Natural killer cell (primary cell): ENCODE results near the gene KRT36. TPM values are rescaled to one million over a fixed set of nuclear protein-coding genes. Genes with fewer than 3 reads are reported as not detected.

ENCODE experiments used
- ATAC-seq, 3 donors: fragments of 150-1000 bp in 2 of 3; fragments of 200-7000 bp in 1 of 3; cut with Tn5 transposase; 1 replicate in 1 of 3; 2 replicates in 2 of 3; pipeline ENCODE4 v1.10.0; 2021; ENCODE audit warnings: mild to moderate bottlenecking in 2 of 3, moderate library complexity in 2 of 3
- DNase-seq, 2 donors: peaks; one replicate each; pipeline versions ENCODE4 v3.0.0 to v3.0.0-alpha.2; 2013 to 2021; ENCODE audit warnings: mixed read lengths in 1 of 2
- H3K27ac ChIP-seq: one replicate; pipeline ENCODE4 v1.5.1; 2013; ENCODE audit warnings: mild to moderate bottlenecking, low read length
- H3K27me3 ChIP-seq: one replicate; pipeline ENCODE4 v1.6.1; 2013; ENCODE audit warnings: low read length; ENCODE audit not compliant: control insufficient read depth, insufficient read depth
- H3K36me3 ChIP-seq: one replicate; pipeline ENCODE4 v1.6.1; 2013; ENCODE audit warnings: low read length; ENCODE audit not compliant: control insufficient read depth, insufficient read depth
- H3K4me1 ChIP-seq: one replicate; pipeline ENCODE4 v1.6.1; 2013; ENCODE audit warnings: low read length; ENCODE audit not compliant: control insufficient read depth, insufficient read depth
- H3K4me3 ChIP-seq: one replicate; pipeline ENCODE4 v1.5.1; 2013; ENCODE audit warnings: low read length
- H3K9me3 ChIP-seq: one replicate; pipeline ENCODE4 v1.6.1; 2013; ENCODE audit warnings: low read length; ENCODE audit not compliant: control insufficient read depth, insufficient read depth
- H3K27ac Mint-ChIP-seq, 2 donors: one replicate each; pipeline ENCODE4 v1.8.0; 2022; ENCODE audit warnings: mild to moderate bottlenecking in 2 of 2, mixed read lengths in 2 of 2, moderate library complexity in 1 of 2
- H3K27me3 Mint-ChIP-seq, 2 donors: one replicate each; pipeline ENCODE4 v1.8.0; 2022; ENCODE audit warnings: low read depth in 2 of 2, mixed read lengths in 2 of 2
- H3K36me3 Mint-ChIP-seq: one replicate; pipeline ENCODE4 v1.8.0; 2022; ENCODE audit warnings: mixed read lengths
- H3K4me1 Mint-ChIP-seq, 2 donors: one replicate each; pipeline ENCODE4 v1.8.0; 2022; ENCODE audit warnings: mixed read lengths in 2 of 2
- H3K4me3 Mint-ChIP-seq: one replicate; pipeline ENCODE4 v1.8.0; 2022; ENCODE audit warnings: mild to moderate bottlenecking, moderate library complexity, mixed read lengths
- H3K9me3 Mint-ChIP-seq, 2 donors: one replicate each; pipeline ENCODE4 v1.8.0; 2022; ENCODE audit warnings: mixed read lengths in 2 of 2
- CTCF ChIP-seq: fragments of 200-600 bp; IDR thresholded peaks from one replicate; pipeline ENCODE4 v1.8.0; 2022; ENCODE audit warnings: antibody characterized with exemption
- WGBS: methylation state at CpG from one replicate; pipeline ENCODE4 v1.1.7; 2013; ENCODE audit warnings: missing lambda C conversion rate; ENCODE audit not compliant: insufficient coverage; 5-methylcytosine and 5-hydroxymethylcytosine counted together
- intact Hi-C: fragments of 100-400 bp; cut with micrococcal nuclease; formaldehyde crosslinking; loops from one replicate; pipeline ENCODE4 v1.14.2; 2022
- total RNA-seq, 4 donors: library from RNA; stranded (reverse); fragments of 120-200 nt in 1 of 4; gene quantifications; one replicate each; pipeline versions ENCODE4 v1.2.3 to v1.2.4, GENCODE V29; 2013 to 2022

KRT36 gene
- total RNA-seq, 3 donors from 2014 or later (not counting 1 experiment from before 2014, with no cell fraction given) = not detected

GRCh38 chr17:41505007-41505808 is 15.5 kb upstream of the KRT36 start, which contains the start of gene KRT13:
KRT13 (minus strand) TSS chr17:41505612; CDS start chr17:41505550, 62 bp downstream.
- ATAC-seq = no peak
- WGBS = 84% methylated on average over 17 of the region's 17 CpGs
- H3K27ac Mint-ChIP-seq = no peak within 1 kb of the TSS
- no peak for DNase-seq
- no peaks in the 10 kb centered on the region for H3K36me3 Mint-ChIP-seq
- Histone ChIP-seq H3K36me3 (no peaks in the 10 kb centered on the region), H3K27me3 (no peaks in the 10 kb centered on the region), H3K4me1 (no peaks in the 10 kb centered on the region), H3K27ac (no peak within 1 kb of the TSS), H3K9me3 (no peaks in the 10 kb centered on the region), H3K4me3 (no peak within 1 kb of the TSS)
- no peak for TF ChIP-seq CTCF
- H3K4me1 Mint-ChIP-seq = no peaks in the 10 kb centered on the region
- no peak within 1 kb of the TSS for H3K4me3 Mint-ChIP-seq
- intact Hi-C loops = no loop called here
- peaks cover 0 to 6% of the 10 kb centered on the region in 2 donors for H3K27me3 Mint-ChIP-seq
- no peaks in the 10 kb centered on the region for H3K9me3 Mint-ChIP-seq

- no peak for TF ChIP-seq CTCF
- Histone ChIP-seq H3K4me3 (no peak overlapping the region), H3K27me3 (no peaks in the 10 kb centered on the region), H3K36me3 (no peaks in the 10 kb centered on the region), H3K27ac (no peak overlapping the region), H3K9me3 (no peaks in the 10 kb centered on the region), H3K4me1 (no peaks in the 10 kb centered on the region)
- WGBS = 84% methylated on average over 7 of the region's 8 CpGs
- Mint-ChIP-seq H3K27me3 (peaks cover 8 to 14% of the 10 kb centered on the region in 2 donors), H3K4me3 (no peak overlapping the region), H3K36me3 (no peaks in the 10 kb centered on the region), H3K9me3 (no peaks in the 10 kb centered on the region), H3K27ac (no peak overlapping the region), H3K4me1 (no peaks in the 10 kb centered on the region)
- intact Hi-C loops = no loop called here
- DNase-seq (no peak), ATAC-seq (no peak)
Measured at GRCh38 chr17:41504246-41504977, 14.7 kb upstream of the KRT36 start.

- Mint-ChIP-seq H3K27me3 (peaks cover 12 to 20% of the 10 kb centered on the region in 2 donors), H3K36me3 (no peaks in the 10 kb centered on the region), H3K4me3 (no peak overlapping the region), H3K4me1 (no peaks in the 10 kb centered on the region), H3K27ac (no peak overlapping the region), H3K9me3 (no peaks in the 10 kb centered on the region)
- no peak for TF ChIP-seq CTCF
- H3K27me3 ChIP-seq = no peaks in the 10 kb centered on the region
- H3K27ac ChIP-seq = no peak overlapping the region
- H3K4me3 ChIP-seq = no peak overlapping the region
- peaks cover 4% of the 10 kb centered on the region for H3K4me1 ChIP-seq
- DNase-seq (no peak), ATAC-seq (no peak)
- intact Hi-C loops = no loop called here
- H3K36me3 ChIP-seq = no peaks in the 10 kb centered on the region
- H3K9me3 ChIP-seq = no peaks in the 10 kb centered on the region
- 86% methylated on average over 4 of the region's 9 CpGs for WGBS
Measured at GRCh38 chr17:41503202-41503601, 13.5 kb upstream of the KRT36 start.
